ENCODE measurements around the gene SLN. TPM values are rescaled to one million over a fixed set of nuclear protein-coding genes. Genes with fewer than 3 reads are reported as not detected.

Gene SLN
- total and polyA plus RNA-seq, 10 of the 15 experiments (the other 5 are each of a cell fraction or from before 2014, with no cell fraction given): 0.39 TPM; not detected in 9

DNA sequence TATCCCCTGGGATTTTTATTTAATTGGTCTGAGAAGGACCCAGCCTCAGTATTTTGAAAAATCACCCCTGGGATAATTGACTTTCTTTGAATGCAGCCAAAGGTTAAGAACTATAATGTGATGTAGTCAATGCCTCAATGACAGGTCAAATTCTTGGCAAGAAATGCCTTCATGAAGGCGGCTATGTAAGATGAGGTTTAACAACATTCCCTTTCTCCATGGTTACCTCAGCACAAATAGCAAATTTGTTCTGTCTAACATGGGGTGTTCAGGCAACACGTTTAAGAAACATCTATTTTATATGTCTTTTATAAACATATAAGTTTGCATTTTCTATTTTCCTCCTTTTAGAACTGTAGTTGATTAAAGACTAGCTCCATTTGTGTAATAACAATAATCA, 5.3 kb downstream of the SLN start:
- no peaks in the 10 kb centered on the region for H3K4me1 ChIP-seq (ENCODE audit: control insufficient read depth, insufficient read depth, low read length)
- POLR2A ChIA-PET: interaction anchor here (0.6 kb wide), 1 partner anchor 13 kb away, joined by 3 read pairs; no protein-coding TSS in a partner anchor
- WGBS (ENCODE audit: insufficient coverage, insufficient replicate concordance, low lambda C conversion rate, missing lambda C conversion rate): 21% methylated on average over 2 of the region's 2 CpGs
- no peak overlapping the region for H3K4me2 ChIP-seq (ENCODE audit: control insufficient read depth, insufficient read depth)
- no peak overlapping the region for H3K9ac ChIP-seq (ENCODE audit: control insufficient read depth, insufficient read depth, low read length)
- no TSS peak for BruUV-seq (replicated peaks)
- H3K27me3 ChIP-seq (replicated peaks in 1 of 2; ENCODE audit: control insufficient read depth in 2 of 2, insufficient read depth in 2 of 2, low read length in 1 of 2): peaks cover 3 to 8% of the 10 kb centered on the region in 2 experiments; a peak in 3 of 4 replicates
- no peak for ATAC-seq
- CTCF ChIA-PET: interaction anchor here (1.0 to 1.5 kb wide), 2 partner anchors 11 to 34 kb away, joined by 3 read pairs; no protein-coding TSS in a partner anchor
- no peak for TF ChIP-seq HDAC2 (IDR thresholded peaks at IDR 0.05)
- TF ChIP-seq, protein P1, sequence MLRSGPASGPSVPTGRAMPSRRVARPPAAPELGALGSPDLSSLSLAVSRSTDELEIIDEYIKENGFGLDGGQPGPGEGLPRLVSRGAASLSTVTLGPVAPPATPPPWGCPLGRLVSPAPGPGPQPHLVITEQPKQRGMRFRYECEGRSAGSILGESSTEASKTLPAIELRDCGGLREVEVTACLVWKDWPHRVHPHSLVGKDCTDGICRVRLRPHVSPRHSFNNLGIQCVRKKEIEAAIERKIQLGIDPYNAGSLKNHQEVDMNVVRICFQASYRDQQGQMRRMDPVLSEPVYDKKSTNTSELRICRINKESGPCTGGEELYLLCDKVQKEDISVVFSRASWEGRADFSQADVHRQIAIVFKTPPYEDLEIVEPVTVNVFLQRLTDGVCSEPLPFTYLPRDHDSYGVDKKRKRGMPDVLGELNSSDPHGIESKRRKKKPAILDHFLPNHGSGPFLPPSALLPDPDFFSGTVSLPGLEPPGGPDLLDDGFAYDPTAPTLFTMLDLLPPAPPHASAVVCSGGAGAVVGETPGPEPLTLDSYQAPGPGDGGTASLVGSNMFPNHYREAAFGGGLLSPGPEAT (IDR thresholded peaks at IDR 0.05; ENCODE audit: low read depth): no peak
- no peak for TF ChIP-seq POLR2AphosphoS2 (IDR thresholded peaks at IDR 0.05; ENCODE audit: low read depth, low read length)
- in situ Hi-C loops (cut with MboI): no loop called here
- intact Hi-C loops (cut with micrococcal nuclease; ENCODE audit: unreplicated experiment): no loop called here
- H3K9me3 ChIP-seq (replicated peaks; ENCODE audit: control insufficient read depth, insufficient read depth, low read length): no peaks in the 10 kb centered on the region
- no peaks in the 10 kb centered on the region; the same call in 1 of the 2 replicates for H4K20me1 ChIP-seq (ENCODE audit: control insufficient read depth, insufficient read depth)
- no peaks in the 10 kb centered on the region for H3K36me3 ChIP-seq (ENCODE audit: control insufficient read depth in 2 of 2, insufficient read depth in 2 of 2, low read length in 1 of 2)
- H3K27ac ChIP-seq (ENCODE audit: control insufficient read depth, insufficient read depth): no peak overlapping the region
- no peak overlapping the region for H3K4me3 ChIP-seq
- RAD21 ChIA-PET (ENCODE audit: unreplicated experiment): no interaction called here
- no peak overlapping the region for H2AFZ ChIP-seq (ENCODE audit: control insufficient read depth, low read depth, low read length)
- SMC1A ChIA-PET (ENCODE audit: uncharacterized antibody, unreplicated experiment): interaction anchor here (0.9 to 1.1 kb wide), 3 partner anchors 8 to 131 kb away, joined by 3 read pairs; no protein-coding TSS in a partner anchor
- no peaks in the 10 kb centered on the region for H3K79me2 ChIP-seq (ENCODE audit: control insufficient read depth, insufficient read depth, low read length)
- no peak for FAIRE-seq
- DNase-seq (ENCODE audit: low read depth, low spot score): no peak

DNA sequence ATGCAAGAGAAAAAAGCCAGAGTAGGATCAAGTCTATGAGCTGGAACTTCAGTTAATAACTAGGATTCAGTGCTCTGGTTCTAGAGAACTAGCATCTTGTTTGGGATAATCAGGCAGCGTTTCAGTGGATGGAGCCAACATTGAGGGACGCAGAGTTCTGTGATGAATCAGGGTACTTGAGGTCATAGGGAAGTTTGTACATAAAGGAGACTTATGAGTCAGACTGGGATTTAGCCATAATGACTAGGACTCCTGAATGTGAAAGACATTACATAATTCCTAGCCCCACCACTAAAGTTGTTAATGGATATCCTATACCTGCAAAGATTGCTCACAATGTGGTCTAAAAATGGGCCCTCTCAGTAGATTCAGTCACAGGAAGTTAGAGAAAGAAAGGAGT, 6.8 kb downstream of the SLN start:
- no peak overlapping the region for H3K27ac ChIP-seq (ENCODE audit: control insufficient read depth, insufficient read depth)
- no peak overlapping the region for H3K9ac ChIP-seq (ENCODE audit: control insufficient read depth, insufficient read depth, low read length)
- no peak overlapping the region for H3K4me2 ChIP-seq (ENCODE audit: control insufficient read depth, insufficient read depth)
- POLR2A ChIA-PET: no interaction called here
- no peak for FAIRE-seq
- DNase-seq (ENCODE audit: low read depth, low spot score): no peak
- H3K79me2 ChIP-seq (ENCODE audit: control insufficient read depth, insufficient read depth, low read length): no peaks in the 10 kb centered on the region
- H3K4me3 ChIP-seq: no peak overlapping the region
- no peaks in the 10 kb centered on the region for H3K36me3 ChIP-seq (ENCODE audit: control insufficient read depth in 2 of 2, insufficient read depth in 2 of 2, low read length in 1 of 2)
- ATAC-seq: no peak
- no TSS peak for BruUV-seq (replicated peaks)
- H2AFZ ChIP-seq (ENCODE audit: control insufficient read depth, low read depth, low read length): no peak overlapping the region
- no peaks in the 10 kb centered on the region for H4K20me1 ChIP-seq (ENCODE audit: control insufficient read depth, insufficient read depth)
- no peaks in the 10 kb centered on the region for H3K9me3 ChIP-seq (replicated peaks; ENCODE audit: control insufficient read depth, insufficient read depth, low read length)
- WGBS (ENCODE audit: insufficient coverage, insufficient replicate concordance, low lambda C conversion rate, missing lambda C conversion rate): 55% methylated on average over 2 of the region's 2 CpGs
- SMC1A ChIA-PET (ENCODE audit: uncharacterized antibody, unreplicated experiment): no interaction called here
- H3K27me3 ChIP-seq (replicated peaks in 1 of 2; ENCODE audit: control insufficient read depth in 2 of 2, insufficient read depth in 2 of 2, low read length in 1 of 2): peaks cover 3 to 8% of the 10 kb centered on the region in 2 experiments; a peak in 3 of 4 replicates
- intact Hi-C loops (cut with micrococcal nuclease; ENCODE audit: unreplicated experiment): no loop called here
- in situ Hi-C loops (cut with MboI): no loop called here
- TF ChIP-seq, protein P2, sequence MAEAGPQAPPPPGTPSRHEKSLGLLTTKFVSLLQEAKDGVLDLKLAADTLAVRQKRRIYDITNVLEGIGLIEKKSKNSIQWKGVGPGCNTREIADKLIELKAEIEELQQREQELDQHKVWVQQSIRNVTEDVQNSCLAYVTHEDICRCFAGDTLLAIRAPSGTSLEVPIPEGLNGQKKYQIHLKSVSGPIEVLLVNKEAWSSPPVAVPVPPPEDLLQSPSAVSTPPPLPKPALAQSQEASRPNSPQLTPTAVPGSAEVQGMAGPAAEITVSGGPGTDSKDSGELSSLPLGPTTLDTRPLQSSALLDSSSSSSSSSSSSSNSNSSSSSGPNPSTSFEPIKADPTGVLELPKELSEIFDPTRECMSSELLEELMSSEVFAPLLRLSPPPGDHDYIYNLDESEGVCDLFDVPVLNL (IDR thresholded peaks at IDR 0.05; ENCODE audit: low read depth, low read length): no peak
- no peak for TF ChIP-seq RAD51 (IDR thresholded peaks at IDR 0.05)
- H3K4me1 ChIP-seq (ENCODE audit: control insufficient read depth, insufficient read depth, low read length): no peaks in the 10 kb centered on the region
- RAD21 ChIA-PET (ENCODE audit: unreplicated experiment): no interaction called here
- CTCF ChIA-PET: interaction anchor here (1.3 kb wide), 1 partner anchor 134 kb away, joined by 3 read pairs; no protein-coding TSS in a partner anchor

All from GM12878 (cell line).